Trophoblast cell (in vitro differentiated cells and primary cell): ENCODE data around the gene MYZAP.

Experiments
- DNase-seq, 2 donors: peaks; one replicate each; pipeline ENCODE4 v3.0.0-alpha.2; 2016
- H2AFZ ChIP-seq: 2 replicates; pipeline ENCODE4 v1.6.1; 2013; ENCODE audit warnings: low read length, moderate library complexity, mild to moderate bottlenecking; ENCODE audit not compliant: insufficient read depth, poor library complexity
- H2AK5ac ChIP-seq: 2 replicates; pipeline ENCODE4 v1.6.1; 2013; ENCODE audit warnings: mild to moderate bottlenecking, low read length
- H2BK120ac ChIP-seq: 2 replicates; pipeline ENCODE4 v1.6.1; 2013; ENCODE audit warnings: low read length, mild to moderate bottlenecking, moderate library complexity; ENCODE audit not compliant: insufficient read depth, poor library complexity
- H2BK12ac ChIP-seq: 2 replicates; pipeline ENCODE4 v1.6.1; 2013; ENCODE audit warnings: mild to moderate bottlenecking, low read length, moderate library complexity
- H2BK5ac ChIP-seq: 2 replicates; pipeline ENCODE4 v1.6.1; 2013; ENCODE audit warnings: low read length, low read depth, moderate library complexity, mild to moderate bottlenecking; ENCODE audit not compliant: poor library complexity
- H3K14ac ChIP-seq: 2 replicates; pipeline ENCODE4 v1.6.1; 2013; ENCODE audit warnings: mild to moderate bottlenecking, low read length
- H3K18ac ChIP-seq: 2 replicates; pipeline ENCODE4 v1.6.1; 2013; ENCODE audit warnings: mild to moderate bottlenecking, low read length
- H3K23ac ChIP-seq: 2 replicates; pipeline ENCODE4 v1.6.1; 2013; ENCODE audit warnings: low read length
- H3K27ac ChIP-seq: 2 replicates; pipeline ENCODE4 v1.5.1; 2013; ENCODE audit warnings: low read depth, mild to moderate bottlenecking, inconsistent platforms, low read length, moderate library complexity
- H3K27me3 ChIP-seq: 2 replicates; pipeline ENCODE4 v1.6.1; 2013; ENCODE audit warnings: inconsistent platforms, mild to moderate bottlenecking, low read length, moderate library complexity; ENCODE audit not compliant: insufficient read depth
- H3K36me3 ChIP-seq, 2 experiments: 1 replicate in 1 of 2; 2 replicates in 1 of 2; pipeline ENCODE4 v1.6.1; 2013; ENCODE audit warnings: low read length in 2 of 2, mild to moderate bottlenecking in 2 of 2, moderate library complexity in 1 of 2; ENCODE audit not compliant: insufficient read depth in 2 of 2, control insufficient read depth in 1 of 2
- H3K4ac ChIP-seq: 2 replicates; pipeline ENCODE4 v1.6.1; 2013; ENCODE audit warnings: low read depth, mild to moderate bottlenecking, low read length, moderate library complexity
- H3K4me1 ChIP-seq, 2 experiments: 1 replicate in 1 of 2; 2 replicates in 1 of 2; pipeline ENCODE4 v1.6.1; 2013; ENCODE audit warnings: low read length in 2 of 2, mild to moderate bottlenecking in 2 of 2, moderate library complexity in 1 of 2; ENCODE audit not compliant: insufficient read depth in 2 of 2, control insufficient read depth in 1 of 2
- H3K4me2 ChIP-seq: 2 replicates; pipeline ENCODE4 v1.6.1; 2013; ENCODE audit warnings: inconsistent platforms, mild to moderate bottlenecking, low read length, moderate library complexity
- H3K4me3 ChIP-seq: 2 replicates; pipeline ENCODE4 v1.5.1; 2013; ENCODE audit warnings: mild to moderate bottlenecking, low read depth, low read length, inconsistent platforms
- H3K79me1 ChIP-seq: one replicate; pipeline ENCODE4 v1.6.1; 2013; ENCODE audit warnings: low read length
- H3K79me2 ChIP-seq: 2 replicates; pipeline ENCODE4 v1.6.1; 2013; ENCODE audit warnings: low read length, mild to moderate bottlenecking; ENCODE audit not compliant: control insufficient read depth, insufficient read depth, poor library complexity
- H3K9ac ChIP-seq: 2 replicates; pipeline ENCODE4 v1.6.1; 2013; ENCODE audit warnings: mild to moderate bottlenecking, low read length
- H3K9me3 ChIP-seq: 2 replicates; pipeline ENCODE4 v1.6.1; 2013; ENCODE audit warnings: low read depth, mild to moderate bottlenecking, control low read depth, inconsistent platforms, low read length; ENCODE audit not compliant: insufficient read depth
- H4K12ac ChIP-seq: 2 replicates; pipeline ENCODE4 v1.6.1; 2013; ENCODE audit warnings: low read depth, mild to moderate bottlenecking, low read length, moderate library complexity
- H4K8ac ChIP-seq: 2 replicates; pipeline ENCODE4 v1.6.1; 2013; ENCODE audit warnings: low read depth, mild to moderate bottlenecking, low read length, moderate library complexity
- H4K91ac ChIP-seq: one replicate; pipeline ENCODE4 v1.6.1; 2013; ENCODE audit warnings: low read depth, mild to moderate bottlenecking, low read length, moderate library complexity
- WGBS: extraction: QIAGEN DNeasy Blood & Tissue Kit; methylation state at CpG from one replicate; pipeline ENCODE4 v1.1.7; 2013; ENCODE audit warnings: missing lambda C conversion rate; ENCODE audit not compliant: insufficient read length, insufficient coverage; ENCODE audit errors: extremely low coverage; 5-methylcytosine and 5-hydroxymethylcytosine counted together

The MYZAP gene

DNA sequence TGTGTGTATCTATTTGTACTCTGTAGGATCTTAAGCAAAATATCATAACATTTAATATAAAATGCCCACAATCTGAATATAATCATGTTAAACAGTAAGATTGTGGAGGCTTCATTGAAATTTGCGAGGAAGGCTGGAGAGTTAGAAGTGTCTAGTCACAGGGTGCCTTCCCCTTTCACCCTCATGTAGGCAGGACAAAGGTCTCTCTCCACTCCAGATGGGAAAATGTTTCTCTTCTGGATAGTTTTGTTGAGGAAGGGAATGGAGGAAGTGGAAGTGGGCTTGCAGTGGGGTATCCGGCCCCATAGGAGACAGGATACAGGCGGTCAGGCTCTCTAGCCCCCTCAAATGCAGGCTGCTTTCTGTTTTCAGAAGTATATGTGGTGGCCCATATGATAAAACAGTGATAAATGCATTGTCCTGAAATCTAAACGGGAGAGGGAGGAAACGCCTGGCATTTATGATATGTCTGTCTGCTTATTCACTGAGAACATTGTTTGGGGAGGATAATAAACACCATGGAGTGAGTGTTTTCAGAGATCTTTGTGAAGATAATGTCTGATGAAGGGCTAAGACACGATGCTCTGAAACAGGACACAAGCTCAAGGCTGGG is 13.3 kb upstream of the MYZAP start:
- Histone ChIP-seq H4K12ac (no peak overlapping the region), H2AK5ac (no peak overlapping the region), H3K9me3 (peaks cover 8% of the 10 kb centered on the region), H2BK120ac (no peak overlapping the region), H3K4me2 (no peak overlapping the region), H3K9ac (no peak overlapping the region), H3K4ac (no peak overlapping the region), H3K36me3 (no peaks in the 10 kb centered on the region), H3K18ac (no peak overlapping the region), H3K4me3 (no peak overlapping the region), H2AFZ (no peak overlapping the region), H3K23ac (no peak overlapping the region), H2BK5ac (no peak overlapping the region), H2BK12ac (no peak overlapping the region), H4K91ac (no peak overlapping the region), H4K8ac (no peak overlapping the region), H3K4me1 (peaks cover 3% of the 10 kb centered on the region in 2 experiments), H3K79me1 (no peaks in the 10 kb centered on the region), H3K14ac (no peak overlapping the region), H3K27me3 (no peaks in the 10 kb centered on the region), H3K27ac (no peak overlapping the region), H3K79me2 (no peaks in the 10 kb centered on the region)
- peak in 1 of 2 donors; percentile 25 for DNase-seq
- no CpG with 5 or more reads among the region's 6 CpGs for WGBS

DNA sequence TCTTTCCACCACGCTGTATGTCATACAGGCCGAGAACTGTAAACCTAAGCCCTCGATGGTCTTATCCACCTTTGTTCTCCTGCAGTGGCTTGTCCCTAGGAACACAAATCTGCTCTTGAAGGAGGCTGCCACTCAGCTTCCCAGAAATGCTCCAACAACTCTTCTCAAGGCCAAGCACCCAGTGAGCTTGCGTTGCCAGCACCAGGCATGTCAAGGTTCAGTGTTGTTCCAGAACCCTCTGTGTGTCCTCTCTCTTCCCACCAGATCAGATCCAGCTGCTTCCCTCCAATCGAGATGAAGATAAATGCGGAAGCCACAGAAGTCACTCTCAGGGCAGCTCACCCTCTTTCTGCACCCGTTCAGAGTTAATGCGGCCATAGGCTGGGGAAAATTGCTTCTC is 11.3 kb upstream of the MYZAP start:
- Histone ChIP-seq H3K4me3 (no peak overlapping the region), H2BK120ac (no peak overlapping the region), H4K12ac (no peak overlapping the region), H3K79me1 (no peaks in the 10 kb centered on the region), H3K14ac (no peak overlapping the region), H4K91ac (no peak overlapping the region), H4K8ac (no peak overlapping the region), H3K18ac (no peak overlapping the region), H3K23ac (no peak overlapping the region), H3K4me1 (peaks cover 3% of the 10 kb centered on the region in 2 experiments), H2AK5ac (no peak overlapping the region), H3K79me2 (no peaks in the 10 kb centered on the region), H2BK5ac (no peak overlapping the region), H3K27me3 (no peaks in the 10 kb centered on the region), H3K4me2 (no peak overlapping the region), H2AFZ (no peak overlapping the region), H3K36me3 (no peaks in the 10 kb centered on the region), H3K9me3 (peaks cover 7% of the 10 kb centered on the region), H3K4ac (no peak overlapping the region), H3K9ac (no peak overlapping the region), H3K27ac (no peak overlapping the region), H2BK12ac (no peak overlapping the region)
- DNase-seq: no peak
- no CpG with 5 or more reads among the region's 8 CpGs for WGBS

DNA sequence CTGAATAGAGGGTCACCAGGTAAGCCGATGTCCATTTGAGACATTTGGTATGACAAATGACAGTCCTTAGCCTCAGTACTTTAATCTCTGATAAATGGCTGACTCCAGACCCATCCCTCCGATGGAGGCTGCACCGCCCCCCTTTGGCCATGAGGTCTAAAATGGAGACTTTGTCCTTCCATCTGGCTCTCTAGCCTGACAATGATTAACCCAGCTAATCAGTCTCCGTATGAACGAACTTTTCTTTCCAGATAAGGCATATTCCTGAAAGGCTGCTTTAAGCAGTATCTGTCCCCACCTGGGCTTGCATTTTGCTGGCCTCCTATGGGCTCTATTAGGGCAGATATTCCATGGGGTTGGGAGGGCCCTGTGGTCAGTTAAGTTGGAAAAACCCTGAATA is 10.8 kb upstream of the MYZAP start:
- WGBS: no CpG with 5 or more reads among the region's 5 CpGs
- H3K4ac ChIP-seq: no peak overlapping the region

DNA sequence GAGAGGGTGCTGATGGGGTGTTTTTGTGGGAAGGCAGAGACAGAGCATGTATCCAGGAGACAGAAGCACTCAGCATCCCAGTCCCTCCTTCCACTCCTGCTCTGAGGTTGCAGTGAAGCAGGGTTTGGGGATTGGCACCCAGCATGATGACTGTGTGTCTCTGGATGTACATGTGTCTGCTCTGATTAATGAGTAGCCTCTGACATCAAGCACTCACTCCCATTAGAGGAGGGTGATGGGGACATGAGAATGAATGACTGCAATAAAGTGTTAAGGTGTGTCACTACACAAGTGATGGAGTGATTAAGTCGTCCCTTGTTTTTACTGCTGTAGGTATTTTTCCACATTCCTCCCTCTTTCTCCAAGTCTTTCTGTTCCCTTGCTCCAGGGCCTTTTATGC is 9.6 kb upstream of the MYZAP start:
- Histone ChIP-seq H3K27me3 (no peaks in the 10 kb centered on the region), H3K4ac (no peak overlapping the region), H4K12ac (no peak overlapping the region), H3K9me3 (peaks cover 7% of the 10 kb centered on the region), H3K79me2 (no peaks in the 10 kb centered on the region), H2AFZ (no peak overlapping the region), H2AK5ac (no peak overlapping the region), H3K36me3 (no peaks in the 10 kb centered on the region), H3K4me3 (no peak overlapping the region), H3K14ac (no peak overlapping the region), H3K4me1 (peaks cover 3% of the 10 kb centered on the region in 2 experiments), H2BK12ac (no peak overlapping the region), H3K23ac (no peak overlapping the region), H2BK120ac (no peak overlapping the region), H3K9ac (no peak overlapping the region), H3K27ac (no peak overlapping the region), H4K8ac (no peak overlapping the region), H4K91ac (no peak overlapping the region), H2BK5ac (no peak overlapping the region), H3K4me2 (no peak overlapping the region), H3K18ac (no peak overlapping the region), H3K79me1 (no peaks in the 10 kb centered on the region)
- no CpG with 5 or more reads among the region's 1 CpG for WGBS
- no peak for DNase-seq

More for the DNA sequence above, 10.8 kb upstream of the MYZAP start:
- Histone ChIP-seq H3K27ac (no peak overlapping the region), H2BK12ac (no peak overlapping the region), H3K9ac (no peak overlapping the region), H3K79me2 (no peaks in the 10 kb centered on the region), H4K91ac (no peak overlapping the region), H4K12ac (no peak overlapping the region), H2AFZ (no peak overlapping the region), H3K9me3 (peaks cover 7% of the 10 kb centered on the region), H4K8ac (no peak overlapping the region), H2BK120ac (no peak overlapping the region), H3K4me3 (no peak overlapping the region), H3K27me3 (no peaks in the 10 kb centered on the region), H3K23ac (no peak overlapping the region), H3K36me3 (no peaks in the 10 kb centered on the region), H3K4me1 (peaks cover 3% of the 10 kb centered on the region in 2 experiments), H3K79me1 (no peaks in the 10 kb centered on the region), H3K14ac (no peak overlapping the region), H2BK5ac (no peak overlapping the region), H2AK5ac (no peak overlapping the region), H3K4me2 (no peak overlapping the region), H3K18ac (no peak overlapping the region)
- DNase-seq: no peak
